H1 (cell line): ENCODE data around the gene LMAN1L. TPM values are rescaled to one million over a fixed set of nuclear protein-coding genes. Genes with fewer than 3 reads are reported as not detected.

Experiments
- CTCF ChIA-PET: fragments of 300-600 bp; sonication (Branson Sonifier 250); formaldehyde crosslinking; loops from one replicate; lab custom pipeline; 2021; ENCODE audit not compliant: partially characterized antibody; lab: Charles Lee
- POLR2A ChIA-PET: fragments of 300-600 bp; sonication (Branson Sonifier 250); formaldehyde crosslinking; loops from one replicate; lab custom pipeline; 2021; ENCODE audit warnings: inconsistent platforms; ENCODE audit not compliant: partially characterized antibody; lab: Charles Lee
- DNase-seq, 2 experiments: peaks; one replicate each; pipeline versions ENCODE4 v3.0.0 to v3.0.0-alpha.2; 2010 to 2022; ENCODE audit warnings: low spot score in 2 of 2, low read depth in 1 of 2, mixed read lengths in 1 of 2
- FAIRE-seq: peaks from 2 replicates; lab custom pipeline; 2011; peaks lifted over from hg19 to GRCh38; lab: Jason Lieb, UNC
- H2AFZ ChIP-seq: 2 replicates; pipeline ENCODE4 v1.8.1; 2012; ENCODE audit warnings: low read length, inconsistent platforms
- H2AK5ac ChIP-seq: 2 replicates; pipeline ENCODE4 v1.6.1; 2013; ENCODE audit warnings: low read depth, low read length
- H2BK120ac ChIP-seq: replicated peaks from 2 replicates; pipeline ENCODE3; 2013; ENCODE audit warnings: low read depth, low read length, inconsistent platforms
- H2BK12ac ChIP-seq: 2 replicates; pipeline ENCODE4 v1.6.1; 2013; ENCODE audit warnings: low read depth, low read length
- H2BK15ac ChIP-seq: 2 replicates; pipeline ENCODE4 v1.6.1; 2013; ENCODE audit warnings: low read length
- H2BK20ac ChIP-seq: 2 replicates; pipeline ENCODE4 v1.6.1; 2013; ENCODE audit warnings: low read length
- H2BK5ac ChIP-seq: 2 replicates; pipeline ENCODE4 v1.6.1; 2013; ENCODE audit warnings: low read depth, low read length
- H3K14ac ChIP-seq: 2 replicates; pipeline ENCODE4 v1.6.1; 2013; ENCODE audit warnings: inconsistent platforms; ENCODE audit not compliant: insufficient read length
- H3K18ac ChIP-seq: 2 replicates; pipeline ENCODE4 v1.6.1; 2013; ENCODE audit warnings: low read length; ENCODE audit errors: extremely low read depth
- H3K23ac ChIP-seq: 2 replicates; pipeline ENCODE4 v1.6.1; 2013; ENCODE audit warnings: inconsistent platforms; ENCODE audit not compliant: insufficient read length
- H3K23me2 ChIP-seq: 2 replicates; pipeline ENCODE4 v1.6.1; 2013; ENCODE audit warnings: low read depth, low read length
- H3K27ac ChIP-seq: 2 replicates; pipeline ENCODE4 v1.6.1; 2011; ENCODE audit warnings: low read depth, low read length, inconsistent platforms
- H3K27me3 ChIP-seq, 4 experiments: replicated peaks in 1 of 4; 1 replicate in 1 of 4; 2 replicates in 3 of 4; pipeline versions ENCODE4 v1.6.1 to v1.8.1; 2011 to 2013; ENCODE audit warnings: low read length in 3 of 4, mild to moderate bottlenecking in 3 of 4, inconsistent platforms in 2 of 4, mixed read lengths in 2 of 4, moderate library complexity in 1 of 4; ENCODE audit not compliant: control insufficient read depth in 3 of 4, insufficient read depth in 3 of 4; ENCODE audit errors: extremely low read depth in 1 of 4
- H3K36me3 ChIP-seq, 4 experiments: 2 replicates each; pipeline versions ENCODE4 v1.6.1 to v1.8.1; 2011 to 2013; ENCODE audit warnings: mild to moderate bottlenecking in 4 of 4, low read length in 3 of 4, moderate library complexity in 2 of 4, control low read depth in 1 of 4, inconsistent platforms in 1 of 4; ENCODE audit not compliant: insufficient read depth in 4 of 4, control insufficient read depth in 2 of 4
- H3K4ac ChIP-seq: replicated peaks from 2 replicates; pipeline ENCODE3; 2013; ENCODE audit warnings: low read length, low read depth, mixed read lengths, inconsistent platforms; ENCODE audit not compliant: insufficient read length
- H3K4me1 ChIP-seq, 4 experiments: replicated peaks in 1 of 4; 1 replicate in 1 of 4; 2 replicates in 3 of 4; pipeline versions ENCODE4 v1.6.1 to v1.8.1; 2011 to 2013; ENCODE audit warnings: low read length in 3 of 4, inconsistent platforms in 2 of 4, mixed read lengths in 1 of 4; ENCODE audit not compliant: insufficient read depth in 4 of 4, control insufficient read depth in 3 of 4
- H3K4me2 ChIP-seq, 2 experiments: 2 replicates each; pipeline versions ENCODE4 v1.6.1 to v1.8.1; 2011 to 2013; ENCODE audit warnings: low read depth in 2 of 2, low read length in 2 of 2, control low read depth in 1 of 2, inconsistent platforms in 1 of 2, mild to moderate bottlenecking in 1 of 2; ENCODE audit not compliant: insufficient read depth in 1 of 2
- H3K4me3 ChIP-seq, 4 experiments: fragments of 200-600, 300-600 bp in 1 of 4; sonication (generic), shearing (Covaris generic), sonication (Bioruptor Twin) in 1 of 4; 2 replicates each; pipeline versions ENCODE4 v1.5.1 to v1.8.1; 2011 to 2016; ENCODE audit warnings: low read length in 4 of 4, low read depth in 3 of 4, control low read depth in 2 of 4, inconsistent platforms in 2 of 4, mild to moderate bottlenecking in 2 of 4, mixed read lengths in 1 of 4, moderate library complexity in 1 of 4; ENCODE audit not compliant: insufficient read depth in 2 of 4; ENCODE audit errors: extremely low read depth in 1 of 4
- H3K56ac ChIP-seq: replicated peaks from 2 replicates; pipeline ENCODE3; 2013; ENCODE audit warnings: low read depth, mild to moderate bottlenecking, mixed read lengths, low read length, inconsistent platforms; ENCODE audit not compliant: insufficient read length
- H3K79me1 ChIP-seq: 2 replicates; pipeline ENCODE4 v1.6.1; 2013; ENCODE audit warnings: low read depth, low read length, control low read depth
- H3K79me2 ChIP-seq, 2 experiments: 2 replicates each; pipeline versions ENCODE4 v1.6.1 to v1.8.1; 2012 to 2013; ENCODE audit warnings: low read length in 2 of 2, mild to moderate bottlenecking in 2 of 2, inconsistent platforms in 1 of 2; ENCODE audit not compliant: insufficient read depth in 2 of 2, control insufficient read depth in 1 of 2
- H3K9ac ChIP-seq, 4 experiments: replicated peaks in 1 of 4; 1 replicate in 1 of 4; 2 replicates in 3 of 4; pipeline versions ENCODE4 v1.6.1 to v1.8.1; 2011 to 2013; ENCODE audit warnings: low read depth in 3 of 4, low read length in 3 of 4, control low read depth in 2 of 4, mild to moderate bottlenecking in 2 of 4, moderate library complexity in 2 of 4, inconsistent platforms in 1 of 4; ENCODE audit errors: extremely low read depth in 1 of 4
- H3K9me3 ChIP-seq, 2 experiments: 2 replicates each; pipeline versions ENCODE4 v1.6.1 to v1.8.1; 2012 to 2013; ENCODE audit warnings: mild to moderate bottlenecking in 2 of 2, moderate library complexity in 2 of 2, control low read depth in 1 of 2, inconsistent platforms in 1 of 2, low read depth in 1 of 2, low read length in 1 of 2, mixed read lengths in 1 of 2; ENCODE audit not compliant: insufficient read depth in 2 of 2
- H4K20me1 ChIP-seq, 2 experiments: replicated peaks in 1 of 2; 2 replicates each; pipeline versions ENCODE3 to v1.8.1; 2011 to 2013; ENCODE audit warnings: inconsistent platforms in 2 of 2, low read length in 2 of 2, mild to moderate bottlenecking in 1 of 2; ENCODE audit not compliant: insufficient read depth in 2 of 2, control insufficient read depth in 1 of 2
- H4K5ac ChIP-seq: 2 replicates; pipeline ENCODE4 v1.6.1; 2013; ENCODE audit warnings: low read length, low read depth, mixed read lengths, inconsistent platforms; ENCODE audit not compliant: insufficient read length
- H4K8ac ChIP-seq: 2 replicates; pipeline ENCODE4 v1.8.0; 2013; ENCODE audit warnings: mild to moderate bottlenecking, moderate library complexity, low read length, inconsistent platforms; ENCODE audit not compliant: insufficient read depth; ENCODE audit errors: extremely low read depth
- H4K91ac ChIP-seq: replicated peaks from 2 replicates; pipeline ENCODE3; 2013; ENCODE audit warnings: low read length, mixed read lengths, inconsistent platforms; ENCODE audit not compliant: insufficient read length
- ATF3 ChIP-seq: IDR thresholded peaks from 2 replicates; pipeline ENCODE4 v1.6.1; 2011; ENCODE audit warnings: low read depth, mild to moderate bottlenecking, low read length; ENCODE audit not compliant: insufficient read depth
- NRF1 ChIP-seq: IDR thresholded peaks from 2 replicates; pipeline ENCODE4 v1.6.1; 2011; ENCODE audit warnings: mild to moderate bottlenecking, low read depth, low read length, improper control_type of control experiment
- RNF2 ChIP-seq: fragments of 200-900, 300-1000 bp; sonication (generic); IDR thresholded peaks from 2 replicates; pipeline ENCODE4 v1.7.1; 2016; ENCODE audit warnings: borderline replicate concordance, low read depth, mild to moderate bottlenecking, antibody characterized with exemption, low read length; ENCODE audit not compliant: poor library complexity, severe bottlenecking; ENCODE audit errors: missing control alignments
- SIN3A ChIP-seq, 2 experiments: IDR thresholded peaks in 1 of 2; conservative IDR thresholded peaks in 1 of 2; 2 replicates each; pipeline ENCODE4 v1.6.1; 2011 to 2012; ENCODE audit warnings: low read length in 2 of 2, improper control_type of control experiment in 1 of 2, low read depth in 1 of 2, mild to moderate bottlenecking in 1 of 2
- SIX5 ChIP-seq: IDR thresholded peaks from 2 replicates; pipeline ENCODE4 v1.6.1; 2011; ENCODE audit warnings: mild to moderate bottlenecking, low read depth, low read length
- YY1 ChIP-seq: IDR thresholded peaks from 2 replicates; pipeline ENCODE4 v1.6.1; 2011; ENCODE audit warnings: low read depth, mild to moderate bottlenecking, low read length
- ZNF274 ChIP-seq: IDR thresholded peaks from 2 replicates; pipeline ENCODE4 v1.7.0; 2012; ENCODE audit warnings: low read length, borderline replicate concordance; ENCODE audit errors: extremely low read depth
- WGBS, 2 experiments: shearing (Covaris generic) in 1 of 2; methylation state at CpG; one replicate each; pipeline versions ENCODE4 v1.1.6 to v1.1.7; 2013 to 2015; ENCODE audit warnings: low lambda C conversion rate in 2 of 2, mixed read lengths in 2 of 2, inconsistent platforms in 1 of 2, low coverage in 1 of 2, missing lambda C conversion rate in 1 of 2; ENCODE audit not compliant: insufficient replicate concordance in 2 of 2, insufficient coverage in 1 of 2, insufficient read length in 1 of 2; ENCODE audit errors: extremely low coverage in 1 of 2, missing lambda C conversion rate in 1 of 2; 5-methylcytosine and 5-hydroxymethylcytosine counted together
- polyA plus RNA-seq, 7 experiments: library from polyadenylated mRNA; depleted of rRNA in 3 of 7; stranded (reverse) in 5 of 7; unstranded in 2 of 7; fragments of >200 nt in 5 of 7; fragments of 200-250 nt in 2 of 7; gene quantifications; 1 replicate in 5 of 7; 2 replicates in 1 of 7; 4 replicates in 1 of 7; pipeline versions ENCODE4 v1.2.1 to v1.2.3, GENCODE V29; 2011 to 2013; ENCODE audit warnings: missing spikeins in 2 of 7, mixed read lengths in 2 of 7
- total RNA-seq: library from RNA; stranded (reverse); fragmentation: NEBNext Ultra II Directional; extraction: Animal tissue kit (Norgen Biotek cat#: 25700); gene quantifications from 2 replicates; pipeline ENCODE4 v1.2.1, GENCODE V29; 2021

The LMAN1L gene
- total and polyA plus RNA-seq, 2 of the 8 experiments (the other 6 are each of a cell fraction or from before 2014, with no cell fraction given), result not detected

GRCh38 chr15:74850393-74850792, 37.8 kb downstream of the LMAN1L start:
- CTCF ChIA-PET, result interaction anchor here (1.0 to 2.0 kb wide), 3 partner anchors 10 to 56 kb away, joined by 3 to 9 read pairs (median 3); no protein-coding TSS in a partner anchor
- no peak overlapping the region for H2BK15ac ChIP-seq
- H2BK12ac ChIP-seq, result no peak overlapping the region
- no peak overlapping the region for H2BK5ac ChIP-seq
- peaks cover 4 to 30% (median 15%) of the 10 kb centered on the region in 4 experiments; a peak in 6 of 8 replicates for H3K36me3 ChIP-seq
- no peak overlapping the region for H4K8ac ChIP-seq
- no peak overlapping the region for H2AFZ ChIP-seq
- H3K27me3 ChIP-seq, result no peaks in the 10 kb centered on the region
- H4K5ac ChIP-seq, result no peak overlapping the region
- no peaks in the 10 kb centered on the region for H3K23me2 ChIP-seq
- H3K79me1 ChIP-seq, result no peaks in the 10 kb centered on the region
- no peak overlapping the region for H3K56ac ChIP-seq
- H2AK5ac ChIP-seq, result no peak overlapping the region
- DNase-seq (no peak), FAIRE-seq (no peak)
- H2BK20ac ChIP-seq, result no peak overlapping the region
- WGBS, 2 experiments, result 92% methylated on average over 4 of the region's 4 CpGs; no CpG with 5 or more reads in 1 of the 2 experiments
- peaks cover 0 to 4% of the 10 kb centered on the region in 2 experiments for H4K20me1 ChIP-seq
- H3K4me1 ChIP-seq, result peaks cover 0 to 1% (median 0%) of the 10 kb centered on the region in 4 experiments; a peak in 1 of 7 replicates
- H3K14ac ChIP-seq, result no peak overlapping the region
- no peak for TF ChIP-seq RNF2
- TF ChIP-seq ZNF274, result no peak
- TF ChIP-seq YY1, result no peak
- no peak for TF ChIP-seq SIN3A (conservative IDR thresholded peaks at IDR 0.05 in 1 of 2, IDR thresholded peaks at IDR 0.05 in 1 of 2; ENCODE audit: low read depth in 1 of 2, low read length in 2 of 2)
- TF ChIP-seq SIX5, result no peak
- TF ChIP-seq ATF3, result no peak
- TF ChIP-seq NRF1, result no peak
- no peak overlapping the region for H4K91ac ChIP-seq
- H3K27ac ChIP-seq, result no peak overlapping the region
- no peaks in the 10 kb centered on the region for H3K9me3 ChIP-seq
- H3K4me3 ChIP-seq, result no peak overlapping the region
- H3K79me2 ChIP-seq, result no peaks in the 10 kb centered on the region
- no peak overlapping the region for H3K23ac ChIP-seq
- H3K18ac ChIP-seq, result no peak overlapping the region
- no peak overlapping the region for H3K4me2 ChIP-seq
- no peak overlapping the region for H2BK120ac ChIP-seq
- no peak overlapping the region for H3K4ac ChIP-seq
- no peak overlapping the region for H3K9ac ChIP-seq
- POLR2A ChIA-PET, result no interaction called here
